IPS-18a (cell line): ENCODE results near the gene ANKDD1B.

Experiments used
- H3K27ac ChIP-seq: one replicate; pipeline ENCODE4 v1.5.1; 2013; ENCODE audit warnings: low read length
- H3K27me3 ChIP-seq: one replicate; pipeline ENCODE4 v1.6.1; 2013; ENCODE audit warnings: mild to moderate bottlenecking, low read length; ENCODE audit not compliant: control insufficient read depth, insufficient read depth
- H3K36me3 ChIP-seq: one replicate; pipeline ENCODE4 v1.6.1; 2013; ENCODE audit warnings: low read depth, low read length; ENCODE audit not compliant: control insufficient read depth
- H3K4me1 ChIP-seq: one replicate; pipeline ENCODE4 v1.6.1; 2013; ENCODE audit warnings: low read depth, low read length; ENCODE audit not compliant: control insufficient read depth
- H3K4me3 ChIP-seq: one replicate; pipeline ENCODE4 v1.5.1; 2013; ENCODE audit warnings: low read length
- H3K9ac ChIP-seq: one replicate; pipeline ENCODE4 v1.6.1; 2013; ENCODE audit warnings: mild to moderate bottlenecking, low read length, moderate library complexity
- H3K9me3 ChIP-seq: one replicate; pipeline ENCODE4 v1.6.1; 2013; ENCODE audit warnings: low read depth, low read length; ENCODE audit not compliant: control insufficient read depth

Gene ANKDD1B

DNA sequence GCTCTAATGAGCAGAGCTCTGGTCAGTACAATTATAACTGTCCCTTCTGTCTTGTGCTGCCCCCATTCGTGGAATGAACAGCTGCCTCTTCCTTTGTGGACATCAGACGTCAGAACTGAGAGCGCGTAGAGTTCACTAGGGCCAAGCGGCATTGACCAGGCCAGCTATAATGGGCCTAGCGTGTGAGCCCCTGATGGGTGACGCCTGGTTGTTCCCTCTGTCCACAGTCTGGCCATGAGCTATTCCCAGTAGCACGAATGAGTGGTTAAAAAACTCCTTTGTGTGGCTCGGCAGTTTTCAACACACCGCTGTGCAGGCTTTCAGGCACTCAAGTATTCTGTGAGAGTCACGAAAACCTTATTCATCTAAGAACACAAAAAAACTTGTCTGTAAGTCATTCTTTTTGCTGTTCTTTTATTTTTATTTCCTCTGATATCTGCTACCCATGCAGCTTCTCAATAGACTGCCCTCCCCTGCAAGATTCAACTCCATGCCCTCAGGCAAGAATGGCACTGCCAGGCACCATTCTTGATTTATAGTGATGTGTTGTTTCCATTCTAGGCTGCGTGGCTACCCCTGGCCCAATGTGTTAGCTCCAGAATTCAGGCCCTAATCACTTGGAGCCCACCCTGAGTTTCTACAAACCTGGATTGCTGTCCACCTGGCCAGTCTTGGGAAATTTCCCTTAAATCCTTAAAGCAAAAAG lies 52.5 kb downstream of the ANKDD1B start:
- H3K36me3 ChIP-seq = no peaks in the 10 kb centered on the region
- H3K27me3 ChIP-seq = no peaks in the 10 kb centered on the region
- H3K9ac ChIP-seq = no peak overlapping the region
- H3K4me3 ChIP-seq = no peak overlapping the region
- no peaks in the 10 kb centered on the region for H3K9me3 ChIP-seq
- H3K4me1 ChIP-seq = peaks cover 3% of the 10 kb centered on the region
- H3K27ac ChIP-seq = no peak overlapping the region

DNA sequence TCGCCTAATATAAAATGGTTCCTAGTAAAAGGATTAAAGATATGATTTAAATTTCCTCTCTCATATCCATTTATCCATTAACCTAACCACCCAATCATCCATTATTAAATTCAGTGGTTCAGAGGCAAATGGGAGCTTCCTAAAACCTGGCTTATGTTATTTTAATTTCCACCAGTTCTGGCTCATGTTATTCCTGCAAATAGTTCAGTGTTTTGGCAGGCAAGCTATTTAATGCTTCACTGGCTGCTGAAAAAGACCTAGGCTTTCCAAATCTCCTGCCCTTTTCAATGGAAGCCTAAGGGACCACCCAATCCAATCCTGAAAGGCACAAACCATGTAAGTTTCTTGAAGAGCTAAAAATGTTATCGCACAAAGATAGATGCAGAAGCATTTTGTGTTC lies 53.7 kb downstream of the ANKDD1B start:
- Histone ChIP-seq H3K9me3 (no peaks in the 10 kb centered on the region), H3K9ac (no peak overlapping the region), H3K36me3 (no peaks in the 10 kb centered on the region), H3K27ac (no peak overlapping the region), H3K4me1 (peaks cover 6% of the 10 kb centered on the region), H3K27me3 (no peaks in the 10 kb centered on the region), H3K4me3 (no peak overlapping the region)

DNA sequence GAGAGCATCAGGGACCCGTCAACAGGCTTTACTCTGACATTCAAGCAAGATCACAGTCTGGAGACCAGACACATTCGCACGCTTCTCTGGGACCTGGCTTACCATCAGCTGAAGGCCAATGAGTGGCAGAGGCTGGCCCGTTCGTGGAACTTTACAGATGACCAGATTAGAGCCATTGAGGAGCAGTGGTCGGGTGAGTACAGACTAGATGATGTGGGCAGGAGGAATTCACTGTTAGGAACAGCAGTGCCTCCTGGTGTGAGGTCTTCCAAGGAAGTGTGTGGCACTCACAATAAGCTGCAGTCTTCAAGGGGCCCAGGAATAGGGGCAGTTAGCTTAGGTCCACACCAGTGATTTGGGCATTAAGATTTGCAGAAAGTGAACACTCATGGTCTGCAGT lies 55.5 kb downstream of the ANKDD1B start:
- Histone ChIP-seq H3K36me3 (no peaks in the 10 kb centered on the region), H3K9ac (no peak overlapping the region), H3K27ac (no peak overlapping the region), H3K27me3 (no peaks in the 10 kb centered on the region), H3K9me3 (no peaks in the 10 kb centered on the region), H3K4me1 (peaks cover 6% of the 10 kb centered on the region), H3K4me3 (no peak overlapping the region)

DNA sequence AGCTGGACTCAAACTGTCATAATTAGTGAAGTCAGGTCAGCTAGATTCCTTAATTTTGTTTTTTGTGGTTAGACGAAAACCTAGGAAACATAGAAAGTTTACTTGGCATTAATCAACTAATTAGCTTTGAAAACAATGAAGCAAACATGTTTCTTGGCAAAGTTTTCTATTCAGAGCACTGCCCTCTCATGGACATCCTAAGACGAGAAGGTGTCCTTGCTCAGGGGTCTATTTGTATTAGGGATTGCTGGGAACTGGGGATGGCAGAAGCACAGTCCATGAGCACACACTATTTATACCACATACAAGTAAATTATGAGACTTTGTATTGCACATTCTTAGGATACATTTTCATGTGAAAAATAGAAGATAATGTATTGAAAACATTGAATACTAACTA lies 56.3 kb downstream of the ANKDD1B start:
- Histone ChIP-seq H3K4me3 (no peak overlapping the region), H3K36me3 (no peaks in the 10 kb centered on the region), H3K4me1 (peaks cover 4% of the 10 kb centered on the region), H3K9me3 (no peaks in the 10 kb centered on the region), H3K27me3 (no peaks in the 10 kb centered on the region), H3K9ac (no peak overlapping the region), H3K27ac (no peak overlapping the region)

DNA sequence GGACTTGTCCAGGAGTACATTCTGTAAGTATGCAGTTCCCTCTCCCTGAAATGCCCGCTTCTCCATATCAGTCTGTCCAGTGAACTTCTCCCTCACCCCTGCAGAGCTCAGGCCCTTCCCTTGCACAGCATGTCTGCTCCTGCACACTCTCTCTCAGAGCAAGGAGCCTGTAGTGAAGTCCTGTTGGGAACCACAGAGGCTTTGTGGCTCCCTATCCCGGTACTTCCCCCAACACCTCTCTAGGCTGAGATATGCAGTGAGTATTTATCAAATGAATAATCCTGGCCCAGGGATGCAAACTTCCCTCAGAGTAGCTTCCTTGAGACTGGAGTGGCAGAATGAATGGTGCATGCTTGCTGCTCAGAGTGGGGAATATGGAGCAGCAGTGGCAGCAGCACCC lies 57.2 kb downstream of the ANKDD1B start:
- H3K9ac ChIP-seq = no peak overlapping the region
- H3K27me3 ChIP-seq = no peaks in the 10 kb centered on the region
- H3K9me3 ChIP-seq = no peaks in the 10 kb centered on the region
- peaks cover 4% of the 10 kb centered on the region for H3K4me1 ChIP-seq
- H3K4me3 ChIP-seq = no peak overlapping the region
- H3K27ac ChIP-seq = no peak overlapping the region
- no peaks in the 10 kb centered on the region for H3K36me3 ChIP-seq

DNA sequence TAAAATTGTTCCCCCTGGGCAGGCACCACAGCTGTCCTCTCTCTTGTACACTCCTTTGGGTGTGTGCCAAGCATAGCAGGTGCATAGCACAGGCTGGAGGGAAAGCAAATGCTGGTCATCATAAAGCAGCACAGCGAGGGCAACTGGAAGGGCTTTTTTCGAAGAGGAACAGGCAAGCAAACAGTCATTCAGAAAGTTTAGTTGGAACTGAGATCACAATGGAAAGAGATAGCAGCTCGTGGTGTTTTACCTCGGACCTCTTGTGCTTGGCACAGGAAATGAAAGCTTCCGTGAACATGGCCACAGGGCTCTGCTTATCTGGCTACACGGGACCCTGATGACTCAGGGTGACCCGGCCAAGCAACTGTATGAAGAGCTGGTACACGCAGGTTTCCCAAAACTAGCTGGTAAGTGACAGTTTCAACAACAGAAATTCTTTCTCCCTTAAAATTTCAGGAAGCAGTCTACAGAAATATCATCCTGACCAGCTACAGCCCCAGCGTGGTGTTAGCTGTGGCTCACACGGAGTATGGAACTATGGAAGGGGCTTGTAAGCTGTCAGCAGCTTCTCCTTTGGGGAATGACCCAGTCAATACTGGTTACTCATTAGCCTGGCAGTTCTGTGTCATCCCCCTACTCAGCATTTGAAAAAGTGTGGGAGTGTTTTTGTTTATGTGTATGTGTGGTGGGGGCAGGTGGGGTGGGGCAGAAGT lies 57.9 kb downstream of the ANKDD1B start:
- Histone ChIP-seq H3K9me3 (no peaks in the 10 kb centered on the region), H3K27me3 (no peaks in the 10 kb centered on the region), H3K9ac (no peak overlapping the region), H3K36me3 (no peaks in the 10 kb centered on the region), H3K4me3 (no peak overlapping the region), H3K4me1 (peaks cover 4% of the 10 kb centered on the region), H3K27ac (no peak overlapping the region)

DNA sequence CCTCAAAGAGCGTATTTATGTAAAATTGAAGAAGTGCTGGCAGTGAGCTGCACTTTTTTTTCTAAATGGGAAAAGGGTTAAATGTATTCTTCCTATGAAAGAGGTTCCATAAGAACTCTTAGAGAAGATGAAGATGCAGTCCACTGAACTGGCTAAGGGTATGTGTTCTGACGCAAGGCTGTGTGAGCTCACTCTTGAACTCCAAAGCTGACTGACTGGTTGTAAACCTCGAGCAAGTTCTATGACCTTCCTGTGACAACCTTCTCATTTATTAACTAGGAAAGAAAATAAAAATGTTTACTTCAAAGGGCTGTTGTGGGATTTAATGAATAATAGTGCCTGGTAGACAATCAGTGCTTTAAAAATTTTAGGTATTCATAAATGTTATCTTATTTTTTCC lies 59.3 kb downstream of the ANKDD1B start:
- Histone ChIP-seq H3K9me3 (no peaks in the 10 kb centered on the region), H3K4me3 (no peak overlapping the region), H3K4me1 (peaks cover 4% of the 10 kb centered on the region), H3K36me3 (no peaks in the 10 kb centered on the region), H3K27ac (no peak overlapping the region), H3K9ac (no peak overlapping the region), H3K27me3 (no peaks in the 10 kb centered on the region)

DNA sequence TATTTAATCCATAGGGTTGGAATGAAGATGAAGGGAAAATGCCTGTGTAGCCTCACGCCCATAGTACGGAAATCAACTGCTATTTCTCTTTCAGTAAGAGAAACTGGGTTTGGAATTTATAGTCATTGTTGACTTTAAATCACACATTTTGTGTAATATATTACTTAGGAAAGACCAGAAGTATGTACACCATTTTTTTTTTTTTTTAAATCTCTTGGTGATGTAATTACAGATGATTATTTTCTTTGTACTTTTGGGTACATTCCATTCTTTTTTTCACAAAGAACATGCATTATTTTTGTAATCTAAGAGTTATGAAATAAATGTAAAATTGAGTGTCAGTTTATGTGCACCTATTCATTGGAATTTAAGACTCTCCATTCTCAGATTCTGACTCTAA lies 60.3 kb downstream of the ANKDD1B start:
- Histone ChIP-seq H3K4me3 (no peak overlapping the region), H3K9ac (no peak overlapping the region), H3K9me3 (no peaks in the 10 kb centered on the region), H3K4me1 (peaks cover 4% of the 10 kb centered on the region), H3K27ac (no peak overlapping the region), H3K36me3 (no peaks in the 10 kb centered on the region), H3K27me3 (no peaks in the 10 kb centered on the region)

DNA sequence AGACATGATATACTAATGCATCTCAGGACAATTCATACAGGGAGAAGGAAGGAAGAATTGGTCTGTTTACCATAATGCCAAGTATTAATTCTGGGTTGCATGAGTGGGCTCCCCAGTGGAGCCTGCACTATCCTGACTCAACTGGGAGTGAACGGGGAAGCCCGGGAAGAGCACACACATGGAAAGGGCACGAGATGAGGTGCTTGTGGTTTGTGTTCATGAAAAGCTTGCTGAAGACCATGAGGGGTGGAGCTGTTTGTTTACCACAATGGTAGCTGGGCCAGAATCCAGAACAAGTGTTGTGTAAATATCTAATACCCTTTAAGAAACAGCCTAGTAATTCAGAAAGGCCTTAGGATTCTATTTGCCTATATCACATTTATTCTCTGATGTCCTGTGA lies 61.4 kb downstream of the ANKDD1B start:
- H3K9me3 ChIP-seq = no peaks in the 10 kb centered on the region
- H3K4me3 ChIP-seq = no peak overlapping the region
- H3K36me3 ChIP-seq = no peaks in the 10 kb centered on the region
- H3K9ac ChIP-seq = no peak overlapping the region
- no peaks in the 10 kb centered on the region for H3K27me3 ChIP-seq
- peaks cover 4% of the 10 kb centered on the region for H3K4me1 ChIP-seq
- H3K27ac ChIP-seq = no peak overlapping the region

DNA sequence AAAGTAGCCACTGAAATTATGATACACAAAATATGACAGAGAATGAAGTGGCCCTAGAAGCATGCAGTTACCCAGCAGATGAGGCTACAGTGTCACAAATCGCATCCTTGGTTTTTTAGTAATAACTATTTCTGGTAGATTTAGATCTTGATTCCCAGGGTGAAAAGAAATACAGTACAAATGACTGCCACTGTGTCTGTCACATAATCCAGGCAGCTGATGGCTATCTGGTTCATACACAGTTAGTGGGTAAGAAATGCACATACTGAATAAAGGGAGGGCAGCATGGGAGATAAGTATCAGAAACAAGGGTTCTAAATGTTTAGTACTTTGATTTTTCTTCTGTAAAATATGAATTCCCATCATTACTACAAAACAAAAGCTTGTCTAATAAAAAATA lies 64.5 kb downstream of the ANKDD1B start:
- Histone ChIP-seq H3K4me3 (no peak overlapping the region), H3K4me1 (no peaks in the 10 kb centered on the region), H3K9me3 (no peaks in the 10 kb centered on the region), H3K27me3 (no peaks in the 10 kb centered on the region), H3K9ac (no peak overlapping the region), H3K36me3 (no peaks in the 10 kb centered on the region), H3K27ac (no peak overlapping the region)

DNA sequence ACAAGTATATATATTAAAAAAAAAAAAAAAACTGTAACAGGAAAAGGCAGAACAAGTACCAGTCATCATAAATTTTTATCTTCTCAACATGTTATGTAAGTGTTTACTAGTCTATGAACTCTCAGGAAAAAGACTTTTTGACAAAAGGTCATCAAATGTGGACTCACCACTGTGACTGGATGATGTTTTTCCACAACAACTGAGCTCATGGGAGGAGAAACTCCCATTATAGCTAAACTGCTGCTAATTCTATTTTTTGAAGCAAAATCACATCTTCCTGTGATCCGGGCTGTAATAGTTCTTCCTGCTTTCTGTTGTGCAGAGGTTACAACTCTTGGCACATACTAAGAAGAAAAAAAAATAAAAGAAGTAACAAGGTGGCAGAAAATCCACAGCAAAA lies 66.4 kb downstream of the ANKDD1B start:
- Histone ChIP-seq H3K27ac (no peak overlapping the region), H3K9me3 (no peaks in the 10 kb centered on the region), H3K9ac (no peak overlapping the region), H3K4me1 (no peaks in the 10 kb centered on the region), H3K36me3 (peaks cover under 1% of the 10 kb centered on the region), H3K27me3 (no peaks in the 10 kb centered on the region), H3K4me3 (no peak overlapping the region)

DNA sequence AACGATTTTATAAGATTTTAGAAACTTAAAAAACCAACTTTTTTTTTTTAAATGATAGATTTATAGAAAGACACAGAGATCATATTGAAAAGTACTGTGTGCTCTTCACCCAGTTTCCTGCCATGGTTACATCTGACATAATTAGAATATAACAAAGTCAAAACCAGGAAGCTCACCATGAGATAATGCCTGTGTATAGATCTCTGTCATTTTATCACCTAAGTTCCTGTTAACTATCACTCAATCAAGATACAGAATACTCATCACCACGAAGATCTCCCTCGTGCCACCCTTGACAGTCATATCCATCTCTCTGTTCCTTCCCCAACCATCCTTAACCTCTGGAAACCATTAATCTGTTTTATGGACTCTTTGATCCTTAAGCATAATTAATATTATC lies 66.9 kb downstream of the ANKDD1B start:
- H3K27ac ChIP-seq = no peak overlapping the region

More for the DNA sequence above, 66.9 kb downstream of the ANKDD1B start:
- Histone ChIP-seq H3K4me1 (no peaks in the 10 kb centered on the region), H3K4me3 (no peak overlapping the region), H3K36me3 (peaks cover 4% of the 10 kb centered on the region), H3K27me3 (no peaks in the 10 kb centered on the region), H3K9ac (no peak overlapping the region), H3K9me3 (no peaks in the 10 kb centered on the region)
